GM12892 (cell line): Measurements from ENCODE around the gene SEMA6D.
A peak's percentile ranks its signal among the peaks of the same experiment; 100 is the strongest.

Experiments used
- DNase-seq: peaks from one replicate; pipeline ENCODE4 v3.0.0; 2011; ENCODE audit not compliant: insufficient read length
- FAIRE-seq: peaks from 2 replicates; lab custom pipeline; 2011; peaks lifted over from hg19 to GRCh38; lab: Jason Lieb, UNC
- POLR2A ChIP-seq: IDR thresholded peaks from 2 replicates; pipeline ENCODE4 v1.6.1; 2011; ENCODE audit warnings: low read depth, low read length, control low read depth
- POLR2AphosphoS5 ChIP-seq: IDR thresholded peaks from 2 replicates; pipeline ENCODE4 v1.6.1; 2011; ENCODE audit warnings: low read depth, low read length, control low read depth
- TAF1 ChIP-seq: IDR thresholded peaks from 2 replicates; pipeline ENCODE4 v1.6.1; 2011; ENCODE audit warnings: low read depth, mild to moderate bottlenecking, control low read depth, low read length, borderline replicate concordance

SEMA6D gene

DNA sequence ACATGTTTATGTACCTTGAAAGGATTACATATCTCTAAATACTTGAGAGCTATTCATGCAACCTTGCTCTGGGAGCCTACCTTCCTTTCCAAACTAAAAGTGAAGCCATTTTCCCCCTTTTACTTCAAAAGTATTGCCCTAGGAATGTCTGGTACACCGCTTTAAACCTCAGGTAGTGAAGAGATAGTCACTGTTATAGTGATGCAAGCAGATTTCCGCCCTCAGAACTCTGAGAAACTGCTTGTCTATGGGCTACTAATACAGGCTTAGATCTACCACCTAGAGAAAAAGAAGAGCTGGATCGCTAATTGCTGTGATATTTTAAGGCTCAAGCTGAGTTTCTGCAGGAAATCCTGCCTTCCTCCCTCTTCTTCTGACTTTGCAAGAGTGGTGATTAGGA, 78.6 kb downstream of the SEMA6D start:
- TF ChIP-seq TAF1, result no peak
- no peak for TF ChIP-seq POLR2AphosphoS5
- no peak for TF ChIP-seq POLR2A
- DNase-seq (no peak), FAIRE-seq (no peak)

DNA sequence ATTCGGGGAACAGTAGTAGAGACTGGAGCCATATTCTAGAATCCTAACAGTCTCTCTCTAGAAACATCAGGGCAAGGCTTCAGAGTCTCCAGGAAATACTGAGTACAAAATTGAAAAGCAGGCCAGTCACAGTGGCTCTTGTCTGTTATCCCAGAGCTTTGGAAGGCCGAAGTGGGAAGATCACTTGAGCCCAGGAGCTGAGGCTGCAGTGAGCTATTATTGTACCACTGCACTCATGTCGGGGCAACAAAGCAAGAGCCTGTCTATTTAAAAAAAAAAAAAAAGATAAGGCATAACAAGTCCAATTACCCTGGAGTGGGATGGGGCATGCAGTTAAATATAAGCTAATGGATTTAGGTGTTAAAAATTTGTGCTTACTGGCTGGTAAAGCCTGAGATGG, 79.0 kb downstream of the SEMA6D start:
- no peak for FAIRE-seq
- TF ChIP-seq TAF1, result no peak
- TF ChIP-seq POLR2AphosphoS5, result no peak
- no peak for TF ChIP-seq POLR2A
- no peak for DNase-seq

DNA sequence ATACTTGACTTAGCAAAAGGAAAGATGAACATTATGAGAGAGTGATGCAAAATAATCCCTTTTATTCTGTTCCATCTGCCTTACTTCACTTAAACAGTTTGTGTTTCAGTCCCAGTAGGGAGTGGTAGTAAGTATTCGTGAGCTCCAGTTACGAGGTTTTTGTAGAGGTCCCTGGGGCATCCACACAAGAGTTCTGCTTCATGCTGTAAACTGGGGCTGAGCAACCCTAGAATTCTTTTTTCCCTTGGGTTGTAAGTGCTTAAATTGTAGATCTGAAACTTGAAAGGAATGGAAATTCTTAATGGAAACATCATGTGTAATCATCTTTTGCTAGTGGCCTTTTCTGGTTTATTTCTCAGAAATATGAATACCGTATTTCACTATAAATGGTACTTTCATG, 79.5 kb downstream of the SEMA6D start:
- no peak for FAIRE-seq
- DNase-seq, result no peak
- TF ChIP-seq POLR2A (no peak), TAF1 (no peak), POLR2AphosphoS5 (no peak)

DNA sequence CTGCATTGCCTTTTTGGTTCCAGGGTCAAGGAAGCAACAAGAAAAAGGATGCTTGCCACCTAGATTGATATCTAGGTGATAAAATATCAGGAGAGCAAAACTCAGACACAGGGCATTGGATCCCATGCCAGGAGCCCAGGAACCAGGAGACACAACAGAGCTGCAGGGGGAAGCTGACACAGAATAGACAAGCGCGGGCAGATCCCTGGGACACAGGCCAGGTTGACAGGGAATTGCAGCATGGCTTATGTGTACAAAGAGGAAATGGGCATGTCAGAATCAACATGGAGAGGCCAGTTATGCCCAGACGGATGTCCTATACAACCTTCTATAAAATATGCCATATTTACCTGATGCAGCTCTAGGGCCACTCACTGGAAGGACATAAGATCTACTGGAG, 84.2 kb downstream of the SEMA6D start:
- TF ChIP-seq POLR2AphosphoS5, result no peak
- no peak for TF ChIP-seq POLR2A
- TF ChIP-seq TAF1, result no peak
- FAIRE-seq (no peak), DNase-seq (no peak)

DNA sequence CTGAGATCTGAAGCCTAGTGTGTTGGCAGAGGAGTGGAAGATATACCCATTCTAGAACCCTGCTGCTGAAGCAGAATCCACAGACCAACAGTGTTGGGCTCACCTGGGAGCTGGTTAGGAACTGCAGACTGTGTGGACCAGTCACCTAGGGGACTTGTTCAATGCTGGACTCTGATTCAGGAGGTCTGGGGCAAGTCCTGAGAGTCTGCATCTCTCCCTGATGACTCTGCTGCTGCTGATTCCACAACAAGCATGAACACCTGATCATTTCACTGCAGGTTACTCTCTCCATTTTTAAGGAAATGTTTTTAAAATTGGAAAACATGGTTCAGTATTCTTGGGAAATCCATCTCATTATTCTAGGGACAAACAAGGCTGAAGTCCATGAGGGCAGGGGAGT, 84.9 kb downstream of the SEMA6D start:
- DNase-seq (no peak), FAIRE-seq (no peak)
- TF ChIP-seq POLR2AphosphoS5 (no peak), POLR2A (no peak), TAF1 (no peak)

DNA sequence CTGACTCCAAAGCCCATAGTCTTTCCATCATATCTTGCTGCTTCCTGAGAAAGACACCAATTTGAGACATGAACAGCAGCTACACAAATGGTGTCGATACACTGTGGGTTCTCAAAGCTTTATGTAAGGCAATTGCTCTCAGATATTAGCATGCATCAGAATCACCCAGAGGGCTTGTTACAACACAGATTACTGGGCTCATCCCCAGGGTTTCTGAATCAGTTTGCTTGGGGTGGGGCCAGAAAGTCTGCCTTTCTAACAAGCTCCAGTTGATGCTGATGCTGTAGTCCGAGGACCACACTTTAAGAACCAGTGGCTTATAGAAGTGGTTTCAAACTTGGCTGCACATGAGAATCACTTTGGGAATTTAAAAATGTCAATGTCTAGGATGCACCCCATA, 86.5 kb downstream of the SEMA6D start:
- TF ChIP-seq TAF1, result no peak
- no peak for TF ChIP-seq POLR2AphosphoS5
- TF ChIP-seq POLR2A, result no peak
- DNase-seq (no peak), FAIRE-seq (no peak)

DNA sequence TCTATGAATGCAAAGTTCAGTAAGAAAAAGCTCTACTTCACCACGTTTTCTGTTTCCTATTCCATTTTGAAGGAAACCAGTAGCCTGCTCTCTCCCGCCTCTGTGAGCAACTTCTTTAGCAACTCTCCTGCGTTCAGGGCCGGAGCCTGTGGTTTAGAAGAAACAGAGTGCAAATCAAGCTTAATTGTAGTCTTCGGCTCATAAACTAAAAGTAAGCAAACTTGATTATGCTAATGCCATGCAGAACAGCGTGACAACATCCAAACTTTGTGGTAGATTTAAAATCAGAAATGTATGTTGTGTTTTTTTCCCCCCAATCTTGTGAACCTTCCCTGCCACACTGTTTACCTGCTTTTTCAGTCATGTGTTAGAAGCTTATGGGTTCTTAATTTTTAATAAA, 87.4 kb downstream of the SEMA6D start:
- TF ChIP-seq POLR2A, result no peak
- no peak for TF ChIP-seq TAF1
- TF ChIP-seq POLR2AphosphoS5, result no peak
- DNase-seq, result no peak
- FAIRE-seq, result no peak

DNA sequence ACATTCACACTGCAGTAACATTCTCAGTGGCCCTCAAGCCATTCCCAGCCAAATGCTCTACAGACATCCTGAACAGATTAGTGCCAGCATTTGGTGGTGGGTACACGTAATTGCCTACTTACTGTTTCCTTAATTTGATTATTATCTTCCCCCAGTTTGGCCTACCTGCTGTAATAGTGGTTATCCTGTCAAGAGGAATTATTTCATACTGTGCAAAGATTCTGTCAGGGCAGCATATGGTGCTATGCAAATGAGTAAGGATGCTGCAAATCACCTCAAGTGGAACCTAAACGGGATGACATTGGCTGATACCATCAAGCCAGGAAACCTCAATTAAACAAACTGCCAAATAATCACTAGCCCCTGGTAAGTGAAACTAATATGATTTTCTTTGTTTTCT, 88.7 kb downstream of the SEMA6D start:
- no peak for DNase-seq
- TF ChIP-seq POLR2A (no peak), TAF1 (no peak), POLR2AphosphoS5 (no peak)
- no peak for FAIRE-seq

DNA sequence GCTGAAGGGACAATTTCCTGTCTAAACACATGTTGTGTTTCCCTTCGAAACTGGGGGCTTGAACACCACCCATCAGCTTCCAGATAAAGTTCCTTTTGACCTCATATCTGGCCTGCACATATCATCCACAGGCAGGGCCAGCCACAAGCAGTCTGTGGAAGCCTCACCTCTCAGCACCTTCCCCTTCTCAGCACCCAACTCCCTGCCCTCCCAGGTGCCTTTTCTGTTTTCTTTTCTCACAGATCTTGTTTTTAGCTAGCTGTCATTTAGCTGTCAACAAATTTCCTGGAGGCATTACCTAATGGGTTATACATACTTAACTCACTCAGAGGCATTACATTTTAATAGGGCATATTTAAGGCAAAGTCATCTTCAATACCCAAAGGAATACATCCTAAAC, 93.9 kb downstream of the SEMA6D start:
- no peak for FAIRE-seq
- DNase-seq, result no peak
- TF ChIP-seq POLR2AphosphoS5 (no peak), POLR2A (no peak), TAF1 (no peak)

DNA sequence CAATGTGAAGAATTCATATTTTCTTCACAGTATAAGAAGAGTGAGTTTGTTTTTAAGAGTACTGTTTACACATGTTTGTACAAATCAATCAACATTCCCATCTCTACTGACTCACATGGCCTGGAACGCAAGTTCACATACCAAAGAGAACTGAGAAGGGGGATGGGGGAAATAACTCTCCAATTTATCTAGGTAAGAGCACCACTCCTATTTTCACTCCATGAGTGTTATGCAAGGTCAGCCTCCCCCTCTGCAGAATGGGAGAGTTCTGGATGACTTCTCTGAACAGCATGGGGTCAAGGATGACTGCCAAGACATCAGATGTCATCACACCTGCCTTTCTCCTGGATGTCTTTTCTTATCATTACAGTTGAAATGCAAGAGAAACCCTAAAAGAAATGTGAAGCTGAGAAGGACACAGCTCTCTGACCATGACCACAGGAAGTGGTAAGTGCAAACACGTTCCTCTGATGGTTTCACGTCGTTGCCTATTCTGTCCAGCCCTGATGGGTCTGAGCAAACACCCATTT, 95.2 kb downstream of the SEMA6D start:
- FAIRE-seq (peak; percentile 93), DNase-seq (no peak)
- no peak for TF ChIP-seq POLR2AphosphoS5
- no peak for TF ChIP-seq TAF1
- TF ChIP-seq POLR2A, result no peak

DNA sequence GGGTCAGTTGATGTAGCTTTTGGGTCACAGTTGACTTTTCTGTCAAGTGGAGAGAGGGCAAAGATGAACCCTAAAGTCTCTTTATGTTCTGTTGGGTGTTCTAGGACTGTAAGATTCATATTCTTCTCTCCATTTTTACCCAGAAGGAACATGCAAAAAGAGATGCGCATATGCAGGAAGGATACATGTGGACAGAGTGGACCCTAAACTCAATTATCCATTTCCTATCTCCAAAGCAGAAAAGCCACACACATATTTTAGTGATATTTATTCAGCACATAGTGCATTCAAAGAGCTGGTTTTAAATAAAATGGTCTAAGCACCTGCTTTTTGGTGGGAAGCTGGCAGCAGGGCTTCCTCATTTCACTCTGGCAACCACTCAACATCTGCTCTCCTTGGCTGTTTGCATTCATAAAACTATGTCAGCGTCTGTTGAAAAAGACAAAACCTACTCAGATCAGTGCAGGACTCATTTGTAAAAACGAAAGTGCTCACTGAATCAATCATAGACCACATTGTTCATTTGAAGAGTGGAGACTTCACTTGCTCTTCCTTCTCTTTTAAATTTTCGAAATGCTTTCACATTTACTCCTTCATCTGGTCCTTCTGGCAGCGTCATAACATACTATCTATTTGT, 96.6 kb downstream of the SEMA6D start:
- peak; percentile 87 for FAIRE-seq
- no peak for DNase-seq
- TF ChIP-seq TAF1, result no peak
- TF ChIP-seq POLR2AphosphoS5, result no peak
- no peak for TF ChIP-seq POLR2A

DNA sequence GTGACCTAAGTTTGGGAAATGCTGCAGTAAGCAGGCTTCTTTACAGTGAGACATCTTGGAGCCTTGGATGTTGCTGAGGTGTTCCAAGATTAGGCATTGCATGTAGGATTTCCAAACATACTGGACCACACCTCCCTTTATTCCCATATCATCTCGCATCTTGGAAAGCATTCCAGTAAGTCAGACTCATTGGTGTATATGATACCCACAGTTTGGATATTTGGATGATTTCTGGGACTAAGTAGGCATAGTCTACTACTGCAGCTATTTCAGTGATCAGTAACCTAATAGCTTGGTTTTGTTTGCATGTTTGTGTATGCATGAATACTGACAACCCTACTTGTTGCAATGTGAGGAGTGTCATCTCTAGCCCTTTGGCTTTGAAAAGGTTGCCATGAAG, 97.3 kb downstream of the SEMA6D start:
- FAIRE-seq, result peak; percentile 54
- no peak for TF ChIP-seq POLR2AphosphoS5
- TF ChIP-seq TAF1, result no peak
- TF ChIP-seq POLR2A, result no peak

DNA sequence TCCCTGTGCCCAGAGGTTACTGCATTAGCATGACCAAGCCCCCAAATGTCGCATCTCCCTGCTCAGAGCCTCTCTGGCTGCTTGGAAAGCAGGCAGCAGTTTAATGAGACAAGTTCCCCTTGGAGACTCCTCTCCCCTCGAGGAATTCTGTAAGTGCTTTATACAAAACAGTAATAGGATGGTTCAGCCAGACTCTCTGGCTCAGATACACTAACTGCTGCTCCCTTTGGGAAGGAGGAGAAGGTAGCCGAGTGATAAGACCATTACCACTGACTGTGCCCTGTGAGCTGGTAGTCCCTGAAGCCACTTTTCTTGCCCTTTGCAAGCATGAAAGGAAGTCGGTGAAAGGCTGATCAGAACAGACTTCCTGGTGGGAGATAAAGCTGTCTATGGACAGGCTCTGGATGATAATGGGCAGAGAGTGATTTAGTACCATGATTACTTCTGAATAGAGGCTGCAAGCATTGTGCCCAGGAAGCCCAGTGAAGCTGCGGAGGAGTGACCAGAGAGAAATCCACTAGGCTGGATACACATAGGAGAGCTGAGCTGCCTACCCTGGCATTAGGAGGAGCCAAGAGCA, 100.8 kb downstream of the SEMA6D start:
- TF ChIP-seq POLR2A (no peak), POLR2AphosphoS5 (no peak), TAF1 (no peak)
- DNase-seq, result no peak
- FAIRE-seq, result no peak

More for the DNA sequence above, 97.3 kb downstream of the SEMA6D start:
- no peak for DNase-seq
